ENCODE results near the gene ZNF213.
A peak's percentile ranks its signal among the peaks of the same experiment; 100 is the strongest.

The ZNF213 gene

GRCh38 chr16:3150346-3151218, 15.8 kb downstream of the ZNF213 start:
- Histone ChIP-seq H3K9ac (ENCODE audit: low read length in 2 of 2) (peak overlapping the region; percentile 68 to 76), H3K9me3 (ENCODE audit: control insufficient read depth in 2 of 2, low read length in 2 of 2) (peaks cover 2 to 7% of the 10 kb centered on the region in 2 donors), H3K4me1 (ENCODE audit: control insufficient read depth, insufficient read depth, low read length) (peaks cover 21% of the 10 kb centered on the region), H3K36me3 (ENCODE audit: control insufficient read depth in 2 of 2, insufficient read depth in 2 of 2, low read length in 2 of 2) (no peaks in the 10 kb centered on the region), H3K27me3 (ENCODE audit: control insufficient read depth in 1 of 2, insufficient read depth in 2 of 2, low read length in 2 of 2) (no peaks in the 10 kb centered on the region), H3K4me3 (ENCODE audit: low read length in 2 of 2) (peak overlapping the region; percentile 80 to 86), H3K27ac (ENCODE audit: low read length) (peak overlapping the region; percentile 74)

GRCh38 chr16:3152027-3152276, 17.1 kb downstream of the ZNF213 start:
- Histone ChIP-seq H3K36me3 (ENCODE audit: control insufficient read depth in 2 of 2, insufficient read depth in 2 of 2, low read length in 2 of 2) (no peaks in the 10 kb centered on the region), H3K27me3 (ENCODE audit: control insufficient read depth in 1 of 2, insufficient read depth in 2 of 2, low read length in 2 of 2) (no peaks in the 10 kb centered on the region), H3K9ac (ENCODE audit: low read length in 2 of 2) (peak overlapping the region in 1 of 2 donors; percentile 42), H3K4me3 (ENCODE audit: low read length in 2 of 2) (peak overlapping the region; percentile 75 to 83), H3K27ac (ENCODE audit: low read length) (peak overlapping the region; percentile 41), H3K4me1 (ENCODE audit: control insufficient read depth, insufficient read depth, low read length) (peaks cover 21% of the 10 kb centered on the region), H3K9me3 (ENCODE audit: control insufficient read depth in 2 of 2, low read length in 2 of 2) (peaks cover 2 to 8% of the 10 kb centered on the region in 2 donors)

DNA sequence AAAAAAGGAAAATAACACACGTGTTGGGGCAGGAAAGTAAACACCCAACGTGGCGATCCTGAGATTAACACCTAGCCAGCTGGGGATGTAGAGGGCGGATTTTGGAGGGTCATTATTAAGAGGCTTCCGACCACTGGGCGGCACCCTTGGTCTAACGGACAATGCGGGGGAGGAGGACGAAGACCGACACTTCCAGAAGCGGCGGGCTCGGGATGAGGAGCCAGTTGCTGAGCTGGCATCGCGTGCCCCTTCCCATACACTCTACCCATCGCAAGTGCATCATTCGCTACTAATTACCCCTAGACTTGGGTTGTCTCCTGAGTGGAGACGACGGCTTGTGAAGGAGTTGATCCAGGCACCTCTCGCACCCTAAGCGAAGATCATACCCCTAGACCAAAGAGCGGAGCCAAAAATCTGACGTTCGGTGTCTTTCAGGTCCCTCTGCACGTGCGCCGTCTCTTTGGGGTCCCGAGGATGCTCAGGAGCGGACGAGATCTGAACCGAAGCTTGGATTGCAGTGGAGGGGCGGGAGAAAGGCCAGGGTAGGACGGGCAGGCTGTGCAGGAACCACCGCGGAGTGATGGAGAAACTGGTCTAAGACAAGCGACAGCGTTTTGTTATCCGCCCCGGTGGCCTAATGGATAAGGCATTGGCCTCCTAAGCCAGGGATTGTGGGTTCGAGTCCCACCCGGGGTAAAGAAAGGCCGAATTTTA, 17.6 kb downstream of the ZNF213 start:
- Histone ChIP-seq H3K27me3 (ENCODE audit: control insufficient read depth in 1 of 2, insufficient read depth in 2 of 2, low read length in 2 of 2) (no peaks in the 10 kb centered on the region), H3K27ac (ENCODE audit: low read length) (peak overlapping the region; percentile 41)

DNA sequence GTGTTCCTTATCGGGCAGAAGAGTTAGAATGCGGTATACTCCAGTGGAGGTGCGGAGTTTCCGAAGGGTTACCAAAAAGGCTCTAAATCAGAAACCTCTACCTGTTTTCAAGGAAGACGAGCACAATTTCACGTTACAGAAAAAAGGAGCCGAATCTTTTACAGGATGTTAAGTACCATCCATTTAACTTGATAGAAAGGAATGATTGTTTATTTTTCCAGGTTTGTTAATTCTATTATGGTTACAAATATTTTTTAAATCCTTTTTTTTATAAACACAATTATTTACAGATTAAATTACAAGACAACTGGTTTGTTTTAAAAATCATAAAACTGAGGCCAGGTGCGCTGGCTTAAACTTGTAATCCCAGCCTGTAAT, 18.2 kb downstream of the ZNF213 start:
- peak overlapping the region; percentile 41 for H3K27ac ChIP-seq (ENCODE audit: low read length)
- H3K9me3 ChIP-seq (ENCODE audit: control insufficient read depth in 2 of 2, low read length in 2 of 2), result peaks cover 2 to 8% of the 10 kb centered on the region in 2 donors
- no peaks in the 10 kb centered on the region for H3K36me3 ChIP-seq (ENCODE audit: control insufficient read depth in 2 of 2, insufficient read depth in 2 of 2, low read length in 2 of 2)
- no peak overlapping the region for H3K9ac ChIP-seq (ENCODE audit: low read length in 2 of 2)
- H3K27me3 ChIP-seq (ENCODE audit: control insufficient read depth in 1 of 2, insufficient read depth in 2 of 2, low read length in 2 of 2), result no peaks in the 10 kb centered on the region
- H3K4me3 ChIP-seq (ENCODE audit: low read length in 2 of 2), result peak overlapping the region in 1 of 2 donors; percentile 83
- H3K4me1 ChIP-seq (ENCODE audit: control insufficient read depth, insufficient read depth, low read length), result peaks cover 28% of the 10 kb centered on the region

More for the DNA sequence above, 17.6 kb downstream of the ZNF213 start:
- Histone ChIP-seq H3K9me3 (ENCODE audit: control insufficient read depth in 2 of 2, low read length in 2 of 2) (peaks cover 2 to 8% of the 10 kb centered on the region in 2 donors), H3K9ac (ENCODE audit: low read length in 2 of 2) (peak overlapping the region in 1 of 2 donors; percentile 47), H3K4me1 (ENCODE audit: control insufficient read depth, insufficient read depth, low read length) (peaks cover 23% of the 10 kb centered on the region), H3K36me3 (ENCODE audit: control insufficient read depth in 2 of 2, insufficient read depth in 2 of 2, low read length in 2 of 2) (no peaks in the 10 kb centered on the region), H3K4me3 (ENCODE audit: low read length in 2 of 2) (peak overlapping the region; percentile 75 to 83)

- H3K36me3 ChIP-seq (ENCODE audit: control insufficient read depth in 2 of 2, insufficient read depth in 2 of 2, low read length in 2 of 2), result no peaks in the 10 kb centered on the region
Measured at GRCh38 chr16:3155181-3155580, 20.4 kb downstream of the ZNF213 start.

GRCh38 chr16:3155972-3156371, 21.1 kb downstream of the ZNF213 start:
- no peak overlapping the region for H3K4me3 ChIP-seq (ENCODE audit: low read length in 2 of 2)
- no peak overlapping the region for H3K27ac ChIP-seq (ENCODE audit: low read length)
- no peaks in the 10 kb centered on the region for H3K36me3 ChIP-seq (ENCODE audit: control insufficient read depth in 2 of 2, insufficient read depth in 2 of 2, low read length in 2 of 2)
- peaks cover 2 to 8% of the 10 kb centered on the region in 2 donors for H3K9me3 ChIP-seq (ENCODE audit: control insufficient read depth in 2 of 2, low read length in 2 of 2)
- H3K9ac ChIP-seq (ENCODE audit: low read length in 2 of 2), result no peak overlapping the region
- peaks cover 28% of the 10 kb centered on the region for H3K4me1 ChIP-seq (ENCODE audit: control insufficient read depth, insufficient read depth, low read length)
- H3K27me3 ChIP-seq (ENCODE audit: control insufficient read depth in 1 of 2, insufficient read depth in 2 of 2, low read length in 2 of 2), result peaks cover 3 to 9% of the 10 kb centered on the region in 2 donors

More at GRCh38 chr16:3155181-3155580, 20.4 kb downstream of the ZNF213 start:
- Histone ChIP-seq H3K27me3 (ENCODE audit: control insufficient read depth in 1 of 2, insufficient read depth in 2 of 2, low read length in 2 of 2) (peaks cover 2 to 8% of the 10 kb centered on the region in 2 donors), H3K4me3 (ENCODE audit: low read length in 2 of 2) (no peak overlapping the region), H3K27ac (ENCODE audit: low read length) (no peak overlapping the region), H3K9ac (ENCODE audit: low read length in 2 of 2) (no peak overlapping the region), H3K4me1 (ENCODE audit: control insufficient read depth, insufficient read depth, low read length) (peaks cover 32% of the 10 kb centered on the region), H3K9me3 (ENCODE audit: control insufficient read depth in 2 of 2, low read length in 2 of 2) (peaks cover 2 to 8% of the 10 kb centered on the region in 2 donors)

DNA sequence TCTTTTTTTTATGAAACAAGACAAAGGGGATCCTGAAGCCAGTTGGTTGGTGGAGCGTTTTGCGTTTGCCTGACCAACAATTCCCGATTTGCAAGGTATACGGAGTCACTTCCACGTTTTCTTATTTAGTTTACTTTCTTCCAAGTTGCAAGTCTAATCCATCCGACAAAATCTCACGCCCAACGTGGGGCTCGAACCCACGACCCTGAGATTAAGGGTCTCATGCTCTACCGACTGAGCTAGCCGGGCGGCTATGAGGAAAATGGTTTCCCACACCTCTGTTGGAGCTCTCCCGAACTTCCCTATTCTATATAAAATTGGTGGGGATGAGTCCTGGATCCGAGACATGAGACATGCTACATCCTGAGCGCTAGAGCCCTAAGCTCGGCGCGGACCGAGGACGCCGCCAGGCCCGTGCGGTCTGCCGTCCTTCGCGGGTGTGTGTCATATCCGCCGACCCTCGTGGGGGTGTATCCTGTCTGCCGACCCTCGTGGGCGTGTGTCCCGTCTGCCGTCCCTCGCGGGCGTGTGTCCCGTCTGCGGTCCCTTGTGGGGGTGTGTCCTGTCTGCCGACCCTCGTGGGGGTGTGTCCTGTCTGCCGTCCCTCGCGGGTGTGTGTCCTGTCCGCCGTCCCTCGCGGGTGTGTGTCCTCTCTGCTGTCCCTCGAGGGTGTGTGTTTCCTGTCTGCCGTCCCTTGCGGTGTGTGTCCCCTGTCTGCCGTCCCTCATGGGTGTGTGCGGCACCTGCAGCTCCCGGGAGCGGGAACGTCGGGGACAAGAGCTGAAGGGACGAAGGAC, 22.6 kb downstream of the ZNF213 start:
- Histone ChIP-seq H3K4me3 (ENCODE audit: low read length in 2 of 2) (peak overlapping the region; percentile 55 to 81), H3K4me1 (ENCODE audit: control insufficient read depth, insufficient read depth, low read length) (peaks cover 26% of the 10 kb centered on the region), H3K9me3 (ENCODE audit: control insufficient read depth in 2 of 2, low read length in 2 of 2) (peaks cover 2 to 8% of the 10 kb centered on the region in 2 donors), H3K36me3 (ENCODE audit: control insufficient read depth in 2 of 2, insufficient read depth in 2 of 2, low read length in 2 of 2) (no peaks in the 10 kb centered on the region), H3K27ac (ENCODE audit: low read length) (peak overlapping the region; percentile 55), H3K9ac (ENCODE audit: low read length in 2 of 2) (peak overlapping the region; percentile 60 to 63), H3K27me3 (ENCODE audit: control insufficient read depth in 1 of 2, insufficient read depth in 2 of 2, low read length in 2 of 2) (peaks cover 10 to 13% of the 10 kb centered on the region in 2 donors)

DNA sequence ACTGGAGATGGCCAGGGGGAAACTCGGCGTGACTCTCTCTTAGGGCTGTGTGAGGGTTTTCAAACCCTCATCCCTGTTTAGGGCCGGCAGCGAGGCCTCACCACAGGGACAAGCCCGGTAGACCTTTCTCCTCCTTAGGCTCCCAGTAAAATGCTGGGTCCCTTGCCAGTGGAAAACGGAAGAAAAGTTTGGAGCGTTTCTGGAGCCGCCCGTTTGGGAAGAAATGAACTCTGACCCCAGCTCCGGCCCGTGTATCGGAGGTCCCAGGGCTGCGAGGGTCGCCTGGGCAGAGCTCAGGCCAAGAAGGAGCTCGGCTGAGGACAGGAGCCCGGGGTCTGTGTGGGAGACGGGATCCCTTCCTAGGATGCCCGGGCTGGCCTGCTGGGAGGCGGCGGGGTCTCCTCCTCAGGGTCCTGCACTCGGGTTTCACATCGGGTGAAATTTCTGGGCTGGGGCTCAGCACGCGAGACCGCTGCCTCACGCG, 23.2 kb downstream of the ZNF213 start:
- H3K36me3 ChIP-seq (ENCODE audit: control insufficient read depth in 2 of 2, insufficient read depth in 2 of 2, low read length in 2 of 2), result no peaks in the 10 kb centered on the region
- H3K9me3 ChIP-seq (ENCODE audit: control insufficient read depth in 2 of 2, low read length in 2 of 2), result peaks cover 2 to 8% of the 10 kb centered on the region in 2 donors
- peak overlapping the region; percentile 55 to 81 for H3K4me3 ChIP-seq (ENCODE audit: low read length in 2 of 2)
- H3K9ac ChIP-seq (ENCODE audit: low read length in 2 of 2), result peak overlapping the region; percentile 60 to 63
- peak overlapping the region; percentile 55 for H3K27ac ChIP-seq (ENCODE audit: low read length)
- H3K27me3 ChIP-seq (ENCODE audit: control insufficient read depth in 1 of 2, insufficient read depth in 2 of 2, low read length in 2 of 2), result peaks cover 10 to 13% of the 10 kb centered on the region in 2 donors
- peaks cover 24% of the 10 kb centered on the region for H3K4me1 ChIP-seq (ENCODE audit: control insufficient read depth, insufficient read depth, low read length)

DNA sequence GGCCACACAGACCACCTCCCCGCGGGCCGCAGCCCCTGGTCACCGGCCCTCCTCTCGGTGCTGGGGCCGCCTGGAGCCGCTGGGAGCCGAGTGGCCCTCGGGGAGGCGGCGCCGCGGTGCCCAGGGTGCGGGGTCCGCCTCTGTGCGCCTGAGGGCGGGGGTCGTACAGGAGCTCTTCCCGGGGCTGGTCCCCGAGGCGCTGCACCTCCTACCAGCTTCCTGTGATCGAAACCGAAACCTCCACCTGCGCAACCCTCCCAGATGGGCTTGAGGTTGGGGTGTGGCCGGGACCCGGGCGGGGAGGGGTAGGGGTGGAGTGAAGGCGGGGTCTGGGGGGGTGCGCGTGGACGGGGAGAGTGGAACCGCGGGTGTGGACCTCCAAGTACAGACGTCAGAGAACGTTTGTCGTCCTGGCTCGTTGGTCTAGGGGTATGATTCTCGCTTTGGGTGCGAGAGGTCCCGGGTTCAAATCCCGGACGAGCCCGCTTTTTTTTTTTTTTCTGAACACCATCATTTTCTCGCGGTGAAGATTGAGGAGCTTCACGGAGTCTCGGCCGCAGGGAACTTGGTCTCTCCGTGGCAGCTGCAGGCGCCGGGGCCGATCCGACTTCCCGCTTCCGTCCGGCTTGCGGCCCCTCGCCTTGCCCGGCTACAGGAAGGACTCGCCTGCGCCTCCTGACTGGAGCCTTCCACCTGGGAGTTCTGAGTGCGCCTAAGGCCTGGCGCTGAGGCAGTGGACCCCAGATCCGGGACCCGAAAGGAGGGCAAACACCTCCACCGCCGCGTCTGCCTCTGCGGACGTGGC, 23.9 kb downstream of the ZNF213 start:
- H3K4me3 ChIP-seq (ENCODE audit: low read length in 2 of 2), result peak overlapping the region; percentile 55 to 81
- peaks cover 12 to 13% of the 10 kb centered on the region in 2 donors for H3K27me3 ChIP-seq (ENCODE audit: control insufficient read depth in 1 of 2, insufficient read depth in 2 of 2, low read length in 2 of 2)
- peaks cover 2 to 8% of the 10 kb centered on the region in 2 donors for H3K9me3 ChIP-seq (ENCODE audit: control insufficient read depth in 2 of 2, low read length in 2 of 2)
- no peaks in the 10 kb centered on the region for H3K36me3 ChIP-seq (ENCODE audit: control insufficient read depth in 2 of 2, insufficient read depth in 2 of 2, low read length in 2 of 2)
- H3K27ac ChIP-seq (ENCODE audit: low read length), result peak overlapping the region; percentile 67
- H3K9ac ChIP-seq (ENCODE audit: low read length in 2 of 2), result peak overlapping the region; percentile 63 to 80
- peaks cover 24% of the 10 kb centered on the region for H3K4me1 ChIP-seq (ENCODE audit: control insufficient read depth, insufficient read depth, low read length)

Data from stomach smooth muscle (tissue), 2 donors.